ENCODE data around the gene KREMEN2. TPM values are rescaled to one million over a fixed set of nuclear protein-coding genes. Genes with fewer than 3 reads are reported as not detected.

The KREMEN2 gene
- total and polyA plus RNA-seq, 4 donors = not detected

- TF ChIP-seq FOXA2 (IDR thresholded peaks at IDR 0.05) (no peak), ATF3 (IDR thresholded peaks at IDR 0.05) (no peak), EGR1 (IDR thresholded peaks at IDR 0.05; ENCODE audit: low read depth in 2 of 2) (no peak), GABPA (IDR thresholded peaks at IDR 0.05 in 1 of 2, conservative IDR thresholded peaks at IDR 0.05 in 1 of 2) (no peak), FOXA1 (IDR thresholded peaks at IDR 0.05) (no peak), RXRA (IDR thresholded peaks at IDR 0.05) (no peak), RAD21 (IDR thresholded peaks at IDR 0.05) (no peak), JUND (IDR thresholded peaks at IDR 0.05) (no peak), MAX (IDR thresholded peaks at IDR 0.05) (no peak), HNF4G (IDR thresholded peaks at IDR 0.05) (no peak), HNF4A (conservative IDR thresholded peaks at IDR 0.05) (no peak), YY1 (IDR thresholded peaks at IDR 0.05) (no peak), NR2F2 (IDR thresholded peaks at IDR 0.05) (no peak)
- TF ChIP-seq, protein P1, sequence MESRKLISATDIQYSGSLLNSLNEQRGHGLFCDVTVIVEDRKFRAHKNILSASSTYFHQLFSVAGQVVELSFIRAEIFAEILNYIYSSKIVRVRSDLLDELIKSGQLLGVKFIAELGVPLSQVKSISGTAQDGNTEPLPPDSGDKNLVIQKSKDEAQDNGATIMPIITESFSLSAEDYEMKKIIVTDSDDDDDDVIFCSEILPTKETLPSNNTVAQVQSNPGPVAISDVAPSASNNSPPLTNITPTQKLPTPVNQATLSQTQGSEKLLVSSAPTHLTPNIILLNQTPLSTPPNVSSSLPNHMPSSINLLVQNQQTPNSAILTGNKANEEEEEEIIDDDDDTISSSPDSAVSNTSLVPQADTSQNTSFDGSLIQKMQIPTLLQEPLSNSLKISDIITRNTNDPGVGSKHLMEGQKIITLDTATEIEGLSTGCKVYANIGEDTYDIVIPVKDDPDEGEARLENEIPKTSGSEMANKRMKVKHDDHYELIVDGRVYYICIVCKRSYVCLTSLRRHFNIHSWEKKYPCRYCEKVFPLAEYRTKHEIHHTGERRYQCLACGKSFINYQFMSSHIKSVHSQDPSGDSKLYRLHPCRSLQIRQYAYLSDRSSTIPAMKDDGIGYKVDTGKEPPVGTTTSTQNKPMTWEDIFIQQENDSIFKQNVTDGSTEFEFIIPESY (IDR thresholded peaks at IDR 0.05) = no peak
- Histone ChIP-seq H3K4me3 (ENCODE audit: low read depth in 1 of 3, low read length in 3 of 3) (no peak overlapping the region), H3K27ac (ENCODE audit: low read depth in 1 of 2, low read length in 2 of 2) (no peak overlapping the region), H3K27me3 (ENCODE audit: control insufficient read depth in 4 of 4, insufficient read depth in 4 of 4, low read length in 3 of 4) (no peaks in the 10 kb centered on the region), H3K9me3 (ENCODE audit: control insufficient read depth in 4 of 4, low read length in 3 of 4) (no peaks in the 10 kb centered on the region), H3K9ac (ENCODE audit: low read depth in 1 of 2, low read length in 2 of 2) (no peak overlapping the region), H3K4me1 (ENCODE audit: control insufficient read depth in 4 of 4, insufficient read depth in 4 of 4, low read length in 3 of 4) (no peaks in the 10 kb centered on the region), H3K36me3 (ENCODE audit: control insufficient read depth in 4 of 4, insufficient read depth in 3 of 4, low read depth in 1 of 4, low read length in 3 of 4) (peaks cover 2 to 51% (median 19%) of the 10 kb centered on the region in 4 donors)
- 92% methylated on average over 15 of the region's 15 CpGs for WGBS
- DNase-seq (ENCODE audit: low spot score) = no peak
Observed at GRCh38 chr16:2934450-2934849, 29.6 kb upstream of the KREMEN2 start.

DNA sequence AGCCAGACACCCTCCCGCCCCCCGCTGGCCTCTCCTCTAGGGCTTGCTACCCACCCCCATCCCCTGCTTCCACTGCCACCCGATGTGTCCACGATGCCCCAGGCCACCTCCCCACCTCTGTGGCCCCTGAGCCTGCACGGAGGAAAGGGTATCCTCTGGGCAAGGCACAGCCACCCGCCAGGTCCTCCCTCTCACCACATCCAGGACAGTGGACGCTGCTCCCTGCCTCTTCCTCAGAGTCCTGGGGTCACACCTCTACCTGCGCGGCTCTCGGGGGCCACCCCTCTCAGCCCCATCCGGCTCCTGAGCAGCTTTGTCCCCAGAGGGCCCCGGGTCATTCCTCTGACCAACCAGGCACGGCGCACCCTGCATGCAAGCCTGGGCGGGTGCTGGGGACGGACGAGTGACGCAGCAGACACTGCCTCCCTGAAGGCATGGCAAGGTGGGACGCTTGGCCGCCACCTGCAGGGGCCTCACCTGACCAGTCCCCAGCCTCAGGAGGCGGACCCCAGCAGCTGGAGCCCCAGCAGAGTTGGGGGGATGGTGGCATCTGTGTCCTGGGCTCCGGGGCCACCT, 27.6 kb upstream of the KREMEN2 start:
- TF ChIP-seq SP1 (IDR thresholded peaks at IDR 0.05) = no peak
- TF ChIP-seq JUND (IDR thresholded peaks at IDR 0.05) = no peak
- no peaks in the 10 kb centered on the region for H3K9me3 ChIP-seq (ENCODE audit: control insufficient read depth in 4 of 4, low read length in 3 of 4)
- no peak for DNase-seq (ENCODE audit: low spot score)
- H3K4me3 ChIP-seq (ENCODE audit: low read depth in 1 of 3, low read length in 3 of 3) = no peak overlapping the region
- H3K36me3 ChIP-seq (ENCODE audit: control insufficient read depth in 4 of 4, insufficient read depth in 3 of 4, low read depth in 1 of 4, low read length in 3 of 4) = peaks cover 6 to 60% (median 21%) of the 10 kb centered on the region in 4 donors
- no peaks in the 10 kb centered on the region for H3K27me3 ChIP-seq (ENCODE audit: control insufficient read depth in 4 of 4, insufficient read depth in 4 of 4, low read length in 3 of 4)
- no peaks in the 10 kb centered on the region for H3K4me1 ChIP-seq (ENCODE audit: control insufficient read depth in 4 of 4, insufficient read depth in 4 of 4, low read length in 3 of 4)
- H3K27ac ChIP-seq (ENCODE audit: low read depth in 1 of 2, low read length in 2 of 2) = no peak overlapping the region
- WGBS = 93% methylated on average over 22 of the region's 22 CpGs
- H3K9ac ChIP-seq (ENCODE audit: low read depth in 1 of 2, low read length in 2 of 2) = no peak overlapping the region

DNA sequence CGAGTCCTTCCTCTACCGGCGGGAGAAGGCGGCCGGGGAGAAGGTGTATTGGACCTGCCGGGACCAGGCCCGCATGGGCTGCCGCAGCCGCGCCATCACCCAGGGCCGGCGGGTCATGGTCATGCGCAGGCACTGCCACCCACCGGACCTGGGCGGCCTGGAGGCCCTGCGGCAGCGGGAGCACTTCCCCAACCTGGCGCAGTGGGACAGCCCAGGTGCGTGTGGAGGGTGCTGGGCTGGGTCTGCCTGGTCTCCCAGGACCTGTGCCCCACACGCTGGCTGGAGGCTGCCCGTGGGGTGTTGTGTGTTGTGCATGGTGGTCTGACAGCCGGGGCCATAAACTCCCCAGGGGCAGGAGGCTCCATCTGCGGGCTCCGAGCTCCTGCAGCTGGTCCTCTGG, 26.9 kb upstream of the KREMEN2 start:
- Histone ChIP-seq H3K27ac (ENCODE audit: low read depth in 1 of 2, low read length in 2 of 2) (no peak overlapping the region), H3K4me3 (ENCODE audit: low read depth in 1 of 3, low read length in 3 of 3) (no peak overlapping the region), H3K4me1 (ENCODE audit: control insufficient read depth in 4 of 4, insufficient read depth in 4 of 4, low read length in 3 of 4) (no peaks in the 10 kb centered on the region), H3K9me3 (ENCODE audit: control insufficient read depth in 4 of 4, low read length in 3 of 4) (no peaks in the 10 kb centered on the region), H3K27me3 (ENCODE audit: control insufficient read depth in 4 of 4, insufficient read depth in 4 of 4, low read length in 3 of 4) (no peaks in the 10 kb centered on the region), H3K36me3 (ENCODE audit: control insufficient read depth in 4 of 4, insufficient read depth in 3 of 4, low read depth in 1 of 4, low read length in 3 of 4) (peaks cover 6 to 60% (median 21%) of the 10 kb centered on the region in 4 donors), H3K9ac (ENCODE audit: low read depth in 1 of 2, low read length in 2 of 2) (no peak overlapping the region)
- WGBS = 96% methylated on average over 24 of the region's 24 CpGs
- DNase-seq (ENCODE audit: low spot score) = no peak
- TF ChIP-seq, protein P2, sequence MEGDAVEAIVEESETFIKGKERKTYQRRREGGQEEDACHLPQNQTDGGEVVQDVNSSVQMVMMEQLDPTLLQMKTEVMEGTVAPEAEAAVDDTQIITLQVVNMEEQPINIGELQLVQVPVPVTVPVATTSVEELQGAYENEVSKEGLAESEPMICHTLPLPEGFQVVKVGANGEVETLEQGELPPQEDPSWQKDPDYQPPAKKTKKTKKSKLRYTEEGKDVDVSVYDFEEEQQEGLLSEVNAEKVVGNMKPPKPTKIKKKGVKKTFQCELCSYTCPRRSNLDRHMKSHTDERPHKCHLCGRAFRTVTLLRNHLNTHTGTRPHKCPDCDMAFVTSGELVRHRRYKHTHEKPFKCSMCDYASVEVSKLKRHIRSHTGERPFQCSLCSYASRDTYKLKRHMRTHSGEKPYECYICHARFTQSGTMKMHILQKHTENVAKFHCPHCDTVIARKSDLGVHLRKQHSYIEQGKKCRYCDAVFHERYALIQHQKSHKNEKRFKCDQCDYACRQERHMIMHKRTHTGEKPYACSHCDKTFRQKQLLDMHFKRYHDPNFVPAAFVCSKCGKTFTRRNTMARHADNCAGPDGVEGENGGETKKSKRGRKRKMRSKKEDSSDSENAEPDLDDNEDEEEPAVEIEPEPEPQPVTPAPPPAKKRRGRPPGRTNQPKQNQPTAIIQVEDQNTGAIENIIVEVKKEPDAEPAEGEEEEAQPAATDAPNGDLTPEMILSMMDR (IDR thresholded peaks at IDR 0.05; ENCODE audit: low read depth, low read length, missing input control) = no peak
- TF ChIP-seq, protein P1 (IDR thresholded peaks at IDR 0.05) = no peak
- TF ChIP-seq TAF1 (conservative IDR thresholded peaks at IDR 0.05) = no peak
- no peak for TF ChIP-seq SP1 (IDR thresholded peaks at IDR 0.05)
- no peak for TF ChIP-seq ATF3 (IDR thresholded peaks at IDR 0.05)
- TF ChIP-seq GABPA (IDR thresholded peaks at IDR 0.05 in 1 of 2, conservative IDR thresholded peaks at IDR 0.05 in 1 of 2) = no peak
